Keratinocyte (primary cell): Measurements from ENCODE around the gene DGKH.

Source experiments
- EZH2 ChIP-seq: IDR thresholded peaks from one replicate; pipeline ENCODE4 v1.6.1; 2012; ENCODE audit warnings: inconsistent platforms, mild to moderate bottlenecking, low read length, moderate library complexity
- TF ChIP-seq, protein P1 (sequence below), 3 experiments: IDR thresholded peaks in 1 of 3; conservative IDR thresholded peaks in 1 of 3; optimal IDR thresholded peaks in 1 of 3; 2 replicates in 2 of 3; 3 replicates in 1 of 3; pipeline versions ENCODE3 to v1.5.1; 2011; ENCODE audit warnings: low read length in 3 of 3, mild to moderate bottlenecking in 3 of 3, moderate library complexity in 2 of 3, control low read depth in 1 of 3, inconsistent platforms in 1 of 3; ENCODE audit not compliant: insufficient read depth in 2 of 3; ENCODE audit errors: extremely low read depth in 1 of 3

DNA sequence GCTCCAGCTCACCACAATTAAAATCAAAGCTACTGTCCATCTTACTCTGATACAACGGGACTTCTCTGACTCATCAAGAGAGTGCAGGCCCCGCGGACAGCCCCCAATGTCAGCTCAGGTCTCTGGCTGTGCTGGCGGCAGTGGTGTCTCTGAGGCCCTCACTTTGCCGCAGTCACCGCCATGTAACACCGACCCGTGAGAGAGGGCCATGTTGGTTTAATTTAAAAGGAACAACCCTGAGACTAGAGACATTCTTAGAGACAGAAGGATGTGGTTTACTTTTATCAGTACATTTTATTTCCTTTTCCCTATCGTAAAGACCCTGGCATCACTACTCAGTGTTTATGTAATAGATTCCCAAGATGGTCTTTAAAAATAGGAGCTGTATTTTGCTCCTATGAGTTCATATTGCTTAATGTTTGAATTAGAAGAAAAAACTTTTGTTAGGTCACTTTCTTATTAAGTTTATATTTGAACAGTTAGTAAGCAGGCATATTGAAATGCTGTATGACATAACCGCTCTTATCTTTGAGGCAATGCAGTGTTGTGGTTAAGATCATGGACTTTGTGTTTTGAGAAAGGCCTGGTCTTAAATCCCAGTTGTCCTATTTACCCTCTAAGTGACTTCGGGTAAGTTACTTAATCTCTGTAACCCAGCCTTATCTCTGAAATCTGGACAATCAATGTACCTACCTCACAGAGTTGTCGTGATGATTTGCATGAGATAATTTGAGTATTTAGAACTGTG lies 23.4 kb downstream of the DGKH start:
- TF ChIP-seq, protein P1, sequence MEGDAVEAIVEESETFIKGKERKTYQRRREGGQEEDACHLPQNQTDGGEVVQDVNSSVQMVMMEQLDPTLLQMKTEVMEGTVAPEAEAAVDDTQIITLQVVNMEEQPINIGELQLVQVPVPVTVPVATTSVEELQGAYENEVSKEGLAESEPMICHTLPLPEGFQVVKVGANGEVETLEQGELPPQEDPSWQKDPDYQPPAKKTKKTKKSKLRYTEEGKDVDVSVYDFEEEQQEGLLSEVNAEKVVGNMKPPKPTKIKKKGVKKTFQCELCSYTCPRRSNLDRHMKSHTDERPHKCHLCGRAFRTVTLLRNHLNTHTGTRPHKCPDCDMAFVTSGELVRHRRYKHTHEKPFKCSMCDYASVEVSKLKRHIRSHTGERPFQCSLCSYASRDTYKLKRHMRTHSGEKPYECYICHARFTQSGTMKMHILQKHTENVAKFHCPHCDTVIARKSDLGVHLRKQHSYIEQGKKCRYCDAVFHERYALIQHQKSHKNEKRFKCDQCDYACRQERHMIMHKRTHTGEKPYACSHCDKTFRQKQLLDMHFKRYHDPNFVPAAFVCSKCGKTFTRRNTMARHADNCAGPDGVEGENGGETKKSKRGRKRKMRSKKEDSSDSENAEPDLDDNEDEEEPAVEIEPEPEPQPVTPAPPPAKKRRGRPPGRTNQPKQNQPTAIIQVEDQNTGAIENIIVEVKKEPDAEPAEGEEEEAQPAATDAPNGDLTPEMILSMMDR (optimal IDR thresholded peaks at IDR 0.05 in 1 of 3, IDR thresholded peaks at IDR 0.05 in 1 of 3, conservative IDR thresholded peaks at IDR 0.05 in 1 of 3; ENCODE audit: extremely low read depth in 1 of 3, insufficient read depth in 2 of 3, low read length in 3 of 3), result no peak
- no peak for TF ChIP-seq EZH2
